HG02973 (cell line): ENCODE measurements around the gene GOLPH3.
"Not testable (repeated sequence)": the region's sequence is repeated elsewhere in the genome, so short reads cannot be mapped to it uniquely, and the experiment has no call there.

Experiments
- ATAC-seq: cut with Tn5 transposase; IDR thresholded peaks from one replicate; pipeline ENCODE4 v1.9.1; 2021; ENCODE audit warnings: moderate library complexity; ENCODE audit not compliant: unreplicated experiment

The GOLPH3 gene

DNA sequence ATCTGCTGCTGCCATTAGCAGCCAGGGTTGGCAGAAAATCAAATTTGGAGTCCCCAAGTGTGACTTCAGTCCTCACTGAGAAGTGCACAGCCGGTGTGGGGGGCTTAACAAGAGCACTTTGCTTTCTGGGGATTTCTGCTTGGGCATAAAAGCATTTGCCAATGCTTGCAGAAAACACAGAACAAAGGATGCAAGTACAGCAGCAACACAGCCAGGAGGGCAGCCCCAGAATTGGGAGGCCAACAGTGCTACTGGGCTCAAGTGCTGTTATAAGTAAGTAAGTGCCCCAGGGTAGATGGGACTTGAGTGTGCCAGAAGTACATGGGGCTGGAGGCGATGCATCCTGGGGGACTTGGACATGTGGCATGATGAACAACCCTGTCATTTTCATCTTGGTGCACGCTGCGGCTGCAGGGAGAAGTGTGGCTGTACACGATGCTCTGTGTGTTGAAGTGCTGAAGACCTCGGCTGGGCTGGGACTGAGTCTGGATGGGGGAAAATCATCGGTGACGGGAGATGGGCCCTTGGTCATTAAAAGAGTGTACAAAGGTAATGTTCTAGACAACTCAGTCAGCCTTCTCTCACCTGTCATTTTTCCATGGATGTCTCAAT lies 73.3 kb downstream of the GOLPH3 start:
- no peak for ATAC-seq

DNA sequence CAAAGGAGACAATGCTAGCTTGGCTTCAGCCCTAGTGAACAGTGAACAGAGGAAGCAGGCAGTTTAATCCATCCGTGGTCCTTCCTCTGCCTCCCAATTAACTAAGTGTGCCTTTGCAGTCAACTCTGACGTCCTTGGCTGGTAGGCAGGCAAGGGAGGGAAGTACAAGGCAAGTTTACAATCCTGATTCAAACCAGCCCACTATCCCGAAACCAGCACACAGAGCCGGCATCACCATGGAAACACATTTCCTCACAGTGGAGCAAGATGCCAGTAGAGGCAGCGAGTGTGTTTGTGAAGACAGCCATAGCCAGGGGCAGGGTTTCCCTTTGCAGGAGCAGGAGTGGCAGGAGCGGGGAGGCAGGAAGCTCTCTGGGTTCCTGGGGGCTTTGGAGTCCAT lies 73.9 kb downstream of the GOLPH3 start:
- no peak for ATAC-seq

DNA sequence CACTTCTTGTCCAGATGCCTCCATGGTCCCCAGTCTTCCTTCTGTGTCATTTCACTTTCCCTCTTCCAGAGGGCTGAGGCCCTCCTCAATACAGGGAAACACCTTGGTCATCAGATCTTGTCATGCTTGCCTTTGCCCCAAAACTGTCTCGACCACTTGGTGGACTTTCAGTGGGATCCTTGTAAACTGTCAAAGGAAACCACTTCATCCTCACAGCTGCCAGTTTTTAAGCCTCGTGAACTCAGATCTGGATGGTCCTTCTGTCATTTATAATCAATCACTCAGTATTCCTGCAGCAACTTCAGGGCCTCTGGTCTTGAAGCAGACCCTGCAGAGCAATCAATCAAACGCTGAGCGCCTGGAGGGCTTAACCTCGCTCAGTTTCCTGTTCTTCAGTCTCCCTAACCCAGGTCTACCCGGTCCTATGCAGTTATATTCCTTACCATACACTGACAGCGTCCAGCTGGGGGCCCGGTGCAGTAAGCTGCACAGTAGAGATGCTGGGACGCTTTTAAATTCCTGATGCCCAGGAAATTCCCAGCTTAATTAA lies 74.6 kb downstream of the GOLPH3 start:
- no peak for ATAC-seq

DNA sequence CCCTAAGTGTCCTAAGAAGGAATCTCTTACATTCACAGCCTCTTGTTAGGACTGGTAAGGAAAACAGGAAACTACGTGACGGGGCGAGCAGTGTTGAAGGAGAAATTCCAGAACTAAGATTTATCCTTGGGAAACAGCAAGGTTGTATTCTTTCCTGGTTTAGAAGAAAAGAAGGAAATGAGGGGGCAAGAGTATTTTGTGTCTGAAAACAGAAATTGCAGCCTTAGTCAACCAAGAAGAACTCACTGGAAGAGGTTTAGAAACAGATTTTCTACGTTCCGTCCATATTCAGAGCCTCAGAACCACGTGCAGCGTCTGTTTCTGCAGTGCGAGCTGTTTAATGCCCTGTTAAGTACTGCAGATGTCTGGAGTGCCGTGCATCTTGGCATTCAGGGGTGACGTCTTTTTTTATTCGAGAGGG lies 75.2 kb downstream of the GOLPH3 start:
- no peak for ATAC-seq

DNA sequence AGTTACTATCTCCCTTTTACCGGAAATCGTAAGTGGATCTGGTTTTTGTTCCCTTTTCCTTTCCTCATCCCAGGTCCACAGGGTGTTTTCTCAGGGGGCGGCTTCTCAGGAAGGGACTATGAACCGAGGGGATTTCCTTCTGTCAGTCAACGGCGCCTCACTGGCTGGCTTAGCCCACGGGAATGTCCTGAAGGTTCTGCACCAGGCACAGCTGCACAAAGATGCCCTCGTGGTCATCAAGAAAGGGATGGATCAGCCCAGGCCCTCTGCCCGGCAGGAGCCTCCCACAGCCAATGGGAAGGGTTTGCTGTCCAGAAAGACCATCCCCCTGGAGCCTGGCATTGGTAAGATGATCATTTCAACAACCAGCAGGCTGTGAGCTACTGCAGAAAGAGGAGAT lies 75.8 kb downstream of the GOLPH3 start:
- ATAC-seq: no peak

DNA sequence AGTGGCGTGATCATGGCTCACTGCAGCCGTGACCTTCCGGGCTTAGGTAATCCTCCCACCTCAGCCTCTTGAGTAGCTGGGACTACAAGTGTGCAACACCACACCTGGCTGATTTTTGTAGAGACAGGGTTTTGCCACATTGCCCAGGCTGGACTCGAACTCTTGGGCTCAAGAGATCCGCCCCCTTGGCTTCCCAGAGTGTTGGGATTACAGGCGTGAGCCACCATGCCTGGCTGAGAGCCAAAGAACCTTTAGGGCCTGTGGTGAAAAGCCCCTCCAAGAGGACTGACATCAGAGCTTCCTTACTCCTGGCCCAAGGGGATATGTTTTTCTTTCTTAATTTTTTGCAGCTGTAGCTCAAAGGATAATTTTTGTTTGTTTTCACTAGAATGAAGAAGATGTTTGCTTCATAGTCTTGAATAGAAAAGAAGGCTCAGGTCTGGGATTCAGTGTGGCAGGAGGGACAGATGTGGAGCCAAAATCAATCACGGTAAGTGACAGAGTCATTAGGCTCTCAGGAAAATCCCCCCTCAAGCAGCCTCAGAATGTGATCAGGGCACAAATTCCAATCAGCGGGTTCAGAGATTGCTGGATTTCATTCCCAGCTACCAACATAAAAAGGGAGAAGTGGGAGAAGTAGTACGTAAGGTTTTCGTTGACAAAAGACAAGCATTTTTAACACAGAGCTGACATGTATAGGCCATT lies 77.1 kb downstream of the GOLPH3 start:
- no peak for ATAC-seq

DNA sequence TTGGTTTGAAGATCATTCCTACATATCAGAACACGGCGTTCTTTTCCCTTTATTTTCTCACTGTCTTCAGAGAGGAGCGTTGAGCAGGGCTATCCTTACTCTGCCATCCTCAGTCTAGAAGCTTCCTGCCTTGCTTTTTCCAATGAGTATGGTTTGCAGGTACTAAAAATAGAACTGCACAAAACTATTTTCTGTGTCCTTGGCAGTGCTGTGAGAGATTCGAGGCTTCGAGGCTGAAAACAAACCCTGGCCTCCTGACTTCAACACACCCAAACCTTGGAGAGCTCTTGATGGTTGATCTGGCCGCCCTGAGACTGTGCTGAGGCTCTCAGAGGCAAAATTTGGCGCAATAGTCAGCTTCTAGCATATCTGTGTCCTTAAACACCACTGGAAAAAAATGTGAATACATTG lies 78.9 kb downstream of the GOLPH3 start:
- ATAC-seq: no peak

DNA sequence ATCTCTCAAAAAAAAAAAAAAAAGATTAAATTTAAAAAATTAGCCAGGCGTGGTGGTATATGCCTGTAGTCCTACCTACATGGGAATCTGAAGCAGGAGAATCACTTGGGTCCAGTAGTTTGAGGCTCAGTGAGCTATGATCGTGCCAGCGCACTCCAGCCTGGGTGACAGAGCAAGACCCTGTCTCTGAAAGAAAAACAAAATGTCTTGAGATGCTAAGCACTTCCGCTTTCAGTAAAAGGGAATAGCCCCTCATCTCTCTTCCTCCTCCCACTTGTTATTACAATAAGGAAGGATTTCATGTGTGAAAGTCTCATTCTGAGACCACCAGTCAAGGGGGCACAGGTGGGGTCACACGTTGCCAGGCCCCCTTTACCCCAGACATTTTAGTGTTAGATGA lies 79.4 kb downstream of the GOLPH3 start:
- no peak for ATAC-seq

DNA sequence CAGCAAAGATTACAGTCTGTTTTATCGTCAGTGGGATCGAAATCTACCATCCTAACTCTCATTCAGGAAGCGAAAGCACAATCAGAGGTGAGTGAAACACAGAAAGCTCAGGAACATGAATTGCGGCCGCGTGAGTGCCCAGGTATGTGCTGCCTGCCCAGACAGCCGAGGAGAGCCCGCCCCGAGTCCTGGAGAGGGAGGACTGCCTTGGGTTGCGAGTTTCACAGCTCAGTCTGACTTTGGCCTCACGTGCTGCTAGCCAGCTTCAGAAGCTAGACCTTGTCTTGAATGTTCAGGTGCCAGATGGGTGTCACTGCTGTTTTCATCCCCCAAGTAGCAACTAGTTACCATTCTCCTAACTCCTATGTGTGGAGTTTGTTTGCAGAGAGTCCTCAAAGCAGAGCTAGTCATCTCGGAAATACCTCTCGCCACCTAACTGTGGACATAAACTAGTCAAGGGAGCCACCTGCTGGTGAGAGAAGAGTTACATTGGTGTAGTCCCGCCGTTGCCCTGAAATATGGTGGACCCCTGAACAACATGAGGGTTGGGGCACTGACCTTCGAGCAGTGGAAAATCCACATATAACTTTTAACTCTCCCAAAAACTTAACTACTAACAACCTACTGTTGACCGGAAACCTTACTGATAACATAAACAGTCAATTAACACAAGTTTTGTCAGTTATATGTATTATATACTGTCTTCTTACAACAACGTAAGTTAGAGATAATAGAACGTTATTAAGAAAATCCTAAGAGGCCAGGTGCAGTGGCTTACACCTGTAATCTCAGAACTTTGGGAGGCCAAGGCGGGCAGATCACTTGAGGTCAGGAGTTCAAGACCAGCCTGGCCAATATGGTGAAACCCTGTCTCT lies 80.9 kb downstream of the GOLPH3 start:
- peak; percentile 87 for ATAC-seq

DNA sequence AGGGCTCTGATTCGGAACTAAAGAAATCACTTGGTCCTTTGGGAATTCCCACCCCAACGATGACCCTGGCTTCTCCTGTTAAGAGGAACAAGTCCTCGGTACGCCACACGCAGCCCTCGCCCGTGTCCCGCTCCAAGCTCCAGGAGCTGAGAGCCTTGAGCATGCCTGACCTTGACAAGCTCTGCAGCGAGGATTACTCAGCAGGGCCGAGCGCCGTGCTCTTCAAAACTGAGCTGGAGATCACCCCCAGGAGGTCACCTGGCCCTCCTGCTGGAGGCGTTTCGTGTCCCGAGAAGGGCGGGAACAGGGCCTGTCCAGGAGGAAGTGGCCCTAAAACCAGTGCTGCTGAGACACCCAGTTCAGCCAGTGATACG lies 83.4 kb downstream of the GOLPH3 start:
- ATAC-seq: no peak

DNA sequence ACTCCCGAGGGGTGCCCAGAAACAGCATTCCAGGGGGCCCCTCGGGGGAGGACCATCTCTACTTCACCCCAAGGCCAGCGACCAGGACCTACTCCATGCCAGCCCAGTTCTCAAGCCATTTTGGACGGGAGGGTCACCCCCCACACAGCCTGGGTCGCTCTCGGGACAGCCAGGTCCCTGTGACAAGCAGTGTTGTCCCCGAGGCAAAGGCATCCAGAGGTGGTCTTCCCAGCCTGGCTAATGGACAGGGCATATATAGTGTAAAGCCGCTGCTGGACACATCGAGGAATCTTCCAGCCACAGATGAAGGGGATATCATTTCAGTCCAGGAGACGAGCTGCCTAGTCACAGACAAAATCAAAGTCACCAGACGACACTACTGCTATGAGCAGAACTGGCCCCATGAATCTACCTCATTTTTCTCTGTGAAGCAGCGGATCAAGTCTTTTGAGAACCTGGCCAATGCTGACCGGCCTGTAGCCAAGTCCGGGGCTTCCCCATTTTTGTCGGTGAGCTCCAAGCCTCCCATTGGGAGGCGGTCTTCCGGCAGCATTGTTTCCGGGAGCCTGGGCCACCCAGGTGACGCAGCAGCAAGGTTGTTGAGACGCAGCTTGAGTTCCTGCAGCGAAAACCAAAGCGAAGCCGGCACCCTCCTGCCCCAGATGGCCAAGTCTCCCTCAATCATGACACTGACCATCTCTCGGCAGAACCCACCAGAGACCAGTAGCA lies 83.9 kb downstream of the GOLPH3 start:
- ATAC-seq: no peak

DNA sequence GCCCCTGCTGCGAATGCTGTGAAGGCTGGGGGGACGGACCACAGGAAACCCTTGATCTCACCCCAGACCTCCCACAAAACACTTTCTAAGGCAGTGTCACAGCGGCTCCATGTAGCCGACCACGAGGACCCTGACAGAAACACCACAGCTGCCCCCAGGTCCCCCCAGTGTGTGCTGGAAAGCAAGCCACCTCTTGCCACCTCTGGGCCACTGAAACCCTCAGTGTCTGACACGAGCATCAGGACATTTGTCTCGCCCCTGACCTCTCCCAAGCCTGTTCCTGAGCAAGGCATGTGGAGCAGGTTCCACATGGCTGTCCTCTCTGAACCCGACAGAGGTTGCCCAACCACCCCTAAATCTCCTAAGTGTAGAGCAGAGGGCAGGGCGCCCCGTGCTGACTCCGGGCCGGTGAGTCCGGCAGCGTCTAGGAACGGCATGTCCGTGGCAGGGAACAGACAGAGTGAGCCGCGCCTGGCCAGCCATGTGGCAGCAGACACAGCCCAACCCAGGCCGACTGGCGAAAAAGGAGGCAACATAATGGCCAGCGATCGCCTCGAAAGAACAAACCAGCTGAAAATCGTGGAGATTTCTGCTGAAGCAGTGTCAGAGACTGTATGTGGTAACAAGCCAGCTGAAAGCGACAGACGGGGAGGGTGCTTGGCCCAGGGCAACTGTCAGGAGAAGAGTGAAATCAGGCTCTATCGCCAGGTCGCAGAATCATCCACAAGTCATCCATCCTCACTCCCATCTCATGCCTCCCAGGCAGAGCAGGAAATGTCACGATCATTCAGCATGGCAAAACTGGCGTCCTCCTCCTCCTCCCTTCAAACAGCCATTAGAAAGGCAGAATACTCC lies 84.7 kb downstream of the GOLPH3 start:
- ATAC-seq: no peak

DNA sequence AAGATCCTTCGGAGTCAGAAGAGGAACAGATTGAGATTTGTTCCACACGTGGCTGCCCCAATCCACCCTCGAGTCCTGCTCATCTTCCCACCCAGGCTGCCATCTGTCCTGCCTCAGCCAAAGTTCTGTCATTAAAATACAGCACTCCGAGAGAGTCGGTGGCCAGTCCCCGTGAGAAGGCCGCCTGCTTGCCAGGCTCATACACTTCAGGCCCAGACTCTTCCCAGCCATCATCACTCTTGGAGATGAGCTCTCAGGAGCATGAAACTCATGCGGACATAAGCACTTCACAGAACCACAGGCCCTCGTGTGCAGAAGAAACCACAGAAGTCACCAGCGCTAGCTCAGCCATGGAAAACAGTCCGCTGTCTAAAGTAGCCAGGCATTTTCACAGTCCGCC lies 85.9 kb downstream of the GOLPH3 start:
- no peak for ATAC-seq

DNA sequence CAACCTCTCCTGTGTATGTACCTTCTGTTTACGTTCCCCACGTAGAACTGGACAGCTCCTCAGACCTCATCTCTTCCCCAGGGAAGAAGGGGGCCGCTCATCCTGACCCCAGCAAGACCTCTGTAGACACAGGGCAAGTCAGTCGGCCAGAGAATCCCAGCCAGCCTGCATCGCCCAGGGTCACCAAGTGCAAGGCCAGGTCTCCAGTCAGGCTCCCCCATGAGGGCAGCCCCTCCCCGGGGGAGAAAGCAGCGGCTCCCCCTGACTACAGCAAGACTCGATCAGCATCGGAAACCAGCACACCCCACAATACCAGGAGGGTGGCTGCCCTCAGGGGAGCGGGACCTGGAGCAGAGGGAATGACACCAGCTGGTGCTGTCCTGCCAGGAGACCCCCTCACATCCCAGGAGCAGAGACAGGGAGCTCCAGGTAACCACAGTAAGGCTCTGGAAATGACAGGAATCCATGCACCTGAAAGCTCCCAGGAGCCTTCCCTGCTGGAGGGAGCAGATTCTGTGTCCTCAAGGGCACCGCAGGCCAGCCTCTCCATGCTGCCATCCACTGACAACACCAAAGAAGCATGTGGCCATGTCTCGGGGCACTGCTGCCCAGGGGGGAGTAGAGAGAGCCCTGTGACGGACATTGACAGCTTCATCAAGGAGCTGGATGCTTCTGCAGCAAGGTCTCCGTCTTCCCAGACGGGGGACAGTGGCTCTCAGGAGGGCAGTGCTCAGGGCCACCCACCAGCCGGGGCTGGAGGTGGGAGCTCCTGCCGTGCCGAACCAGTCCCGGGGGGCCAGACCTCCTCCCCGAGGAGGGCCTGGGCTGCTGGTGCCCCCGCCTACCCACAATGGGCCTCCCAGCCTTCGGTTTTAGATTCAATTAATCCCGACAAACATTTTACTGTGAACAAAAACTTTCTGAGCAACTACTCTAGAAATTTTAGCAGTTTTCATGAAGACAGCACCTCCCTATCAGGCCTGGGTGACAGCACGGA lies 86.7 kb downstream of the GOLPH3 start:
- no peak for ATAC-seq

DNA sequence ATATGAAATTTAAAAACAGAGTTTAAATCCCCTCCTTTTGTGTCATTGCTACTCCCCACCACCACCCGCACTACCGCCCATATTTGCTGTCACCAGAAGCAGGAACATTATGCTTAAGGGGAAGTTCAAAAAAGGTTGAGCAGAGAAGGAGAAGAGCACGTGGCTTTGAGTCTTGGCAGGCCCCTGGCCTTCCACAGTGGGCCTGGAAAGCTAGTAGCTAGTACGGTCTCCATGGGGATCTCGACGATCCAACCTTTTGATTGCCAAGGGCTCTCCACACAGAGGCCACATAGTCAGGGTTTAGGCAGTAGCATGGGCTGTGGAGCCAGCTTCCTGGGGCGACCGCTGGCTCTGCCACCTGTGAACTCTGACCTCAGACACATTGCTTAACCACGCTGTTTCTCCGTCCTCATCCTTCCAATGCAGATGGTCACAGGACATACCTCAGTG lies 90.1 kb downstream of the GOLPH3 start:
- ATAC-seq: no peak

DNA sequence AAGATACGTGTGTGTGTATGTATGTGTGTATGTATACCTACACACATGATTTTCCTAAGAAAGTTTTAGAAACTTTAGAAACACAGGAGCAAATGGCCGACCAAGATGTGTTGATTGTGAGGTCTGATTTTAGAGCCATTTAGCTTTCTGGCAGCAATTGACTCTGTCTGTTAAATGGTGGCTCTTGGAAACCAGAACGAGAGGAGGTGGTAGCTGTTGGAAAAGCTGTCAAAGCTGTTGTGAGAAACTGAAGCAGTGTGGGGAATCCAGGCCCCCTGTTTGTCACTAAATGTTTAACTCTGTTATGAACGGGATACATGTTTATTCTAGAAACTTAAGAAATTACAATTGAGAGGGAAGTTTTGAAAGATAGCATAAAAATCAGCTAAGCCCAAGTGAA lies 91.4 kb downstream of the GOLPH3 start:
- ATAC-seq: no peak

DNA sequence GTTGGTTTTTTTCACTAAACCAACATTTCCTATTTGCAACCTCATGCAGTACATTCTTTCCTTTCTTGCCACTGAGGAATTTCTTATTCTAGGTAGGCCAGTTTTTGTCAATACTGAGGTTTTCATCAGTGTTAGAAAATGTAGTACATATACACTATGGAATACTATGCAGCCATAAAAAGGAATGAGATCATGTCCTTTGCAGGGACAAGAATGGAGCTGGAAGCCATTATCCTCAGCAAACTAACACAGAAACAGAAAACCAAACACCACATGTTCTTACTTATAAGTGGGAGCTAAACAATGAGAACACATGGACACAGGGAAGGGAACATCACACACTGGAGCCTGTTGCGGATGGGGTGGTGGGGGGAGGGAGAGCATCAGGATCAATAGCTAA lies 93.6 kb downstream of the GOLPH3 start:
- ATAC-seq: not testable (repeated sequence)

DNA sequence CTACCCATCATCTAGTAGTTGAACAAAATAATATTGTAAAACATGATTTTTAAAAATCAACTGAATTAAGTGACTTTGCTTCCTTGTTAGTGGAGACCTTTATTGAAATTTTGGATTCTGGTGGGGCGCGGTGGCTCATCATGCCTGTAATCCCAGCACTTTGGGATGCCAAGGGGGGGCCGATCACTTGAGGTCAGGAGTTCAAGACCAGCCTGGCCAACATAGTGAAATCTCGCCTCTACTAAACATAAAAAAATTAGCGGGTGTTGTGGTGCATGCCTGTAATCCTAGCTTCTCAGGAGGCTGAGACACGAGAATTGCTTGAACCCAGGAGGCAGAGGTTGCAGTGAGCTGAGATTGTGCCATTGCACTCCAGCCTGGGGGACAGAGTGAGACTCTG lies 95.3 kb downstream of the GOLPH3 start:
- ATAC-seq: not testable (repeated sequence)
